H9 (cell line): ENCODE results near the gene TRAF5. TPM values are rescaled to one million over a fixed set of nuclear protein-coding genes. Genes with fewer than 3 reads are reported as not detected.
A peak's percentile ranks its signal among the peaks of the same experiment; 100 is the strongest.

Experiments
- DNase-seq: peaks from one replicate; pipeline ENCODE4 v3.0.0-alpha.2; 2017
- H2AFZ ChIP-seq: one replicate; pipeline ENCODE4 v1.6.1; 2013; ENCODE audit warnings: mild to moderate bottlenecking, low read length, control low read depth, moderate library complexity
- H2AK5ac ChIP-seq: 2 replicates; pipeline ENCODE4 v1.6.1; 2013; ENCODE audit warnings: low read length, control low read depth, mixed read lengths; ENCODE audit not compliant: insufficient read length
- H2BK120ac ChIP-seq: one replicate; pipeline ENCODE4 v1.6.1; 2013; ENCODE audit warnings: low read depth, mild to moderate bottlenecking, low read length, control low read depth, inconsistent platforms; ENCODE audit not compliant: poor library complexity, severe bottlenecking
- H2BK12ac ChIP-seq: 2 replicates; pipeline ENCODE4 v1.6.1; 2013; ENCODE audit warnings: low read length, control low read depth, mixed read lengths, low read depth; ENCODE audit not compliant: insufficient read length
- H2BK15ac ChIP-seq: 2 replicates; pipeline ENCODE4 v1.6.1; 2013; ENCODE audit warnings: low read depth, low read length, control low read depth
- H2BK20ac ChIP-seq: one replicate; pipeline ENCODE4 v1.6.1; 2013; ENCODE audit warnings: low read depth, mild to moderate bottlenecking, low read length, control low read depth, inconsistent platforms; ENCODE audit not compliant: poor library complexity, severe bottlenecking
- H2BK5ac ChIP-seq: 2 replicates; pipeline ENCODE4 v1.6.1; 2013; ENCODE audit warnings: low read length, control low read depth, mixed read lengths; ENCODE audit not compliant: insufficient read length
- H3K14ac ChIP-seq: 2 replicates; pipeline ENCODE4 v1.6.1; 2013; ENCODE audit warnings: low read length, control low read depth; ENCODE audit not compliant: insufficient read depth
- H3K18ac ChIP-seq: 2 replicates; pipeline ENCODE4 v1.6.1; 2013; ENCODE audit warnings: low read depth, mild to moderate bottlenecking, mixed read lengths, low read length, control low read depth; ENCODE audit not compliant: insufficient read length
- H3K23ac ChIP-seq: 2 replicates; pipeline ENCODE4 v1.6.1; 2013; ENCODE audit warnings: low read length, control low read depth, mixed read lengths, low read depth; ENCODE audit not compliant: insufficient read length
- H3K23me2 ChIP-seq: 2 replicates; pipeline ENCODE4 v1.6.1; 2013; ENCODE audit warnings: low read depth, mild to moderate bottlenecking, mixed read lengths, low read length, control low read depth; ENCODE audit not compliant: insufficient read length, poor library complexity, severe bottlenecking
- H3K27ac ChIP-seq: 2 replicates; pipeline ENCODE4 v1.5.1; 2013; ENCODE audit warnings: low read length, control low read depth, mixed read lengths, low read depth; ENCODE audit not compliant: insufficient read length
- H3K27me3 ChIP-seq: 2 replicates; pipeline ENCODE4 v1.6.1; 2013; ENCODE audit warnings: low read length, control low read depth, inconsistent platforms; ENCODE audit not compliant: insufficient read depth
- H3K4ac ChIP-seq: 2 replicates; pipeline ENCODE4 v1.6.1; 2013; ENCODE audit warnings: low read depth, mild to moderate bottlenecking, control low read depth, inconsistent platforms, low read length, moderate library complexity
- H3K4me1 ChIP-seq: 2 replicates; pipeline ENCODE4 v1.6.1; 2013; ENCODE audit warnings: low read length, control low read depth, inconsistent platforms; ENCODE audit not compliant: insufficient read depth
- H3K4me2 ChIP-seq: 2 replicates; pipeline ENCODE4 v1.6.1; 2013; ENCODE audit warnings: low read length, control low read depth, mixed read lengths; ENCODE audit not compliant: insufficient read length, insufficient read depth
- H3K56ac ChIP-seq: 2 replicates; pipeline ENCODE4 v1.6.1; 2013; ENCODE audit warnings: low read depth, mild to moderate bottlenecking, mixed read lengths, low read length, control low read depth; ENCODE audit not compliant: insufficient read length
- H3K79me1 ChIP-seq: 2 replicates; pipeline ENCODE4 v1.6.1; 2013; ENCODE audit warnings: low read depth, mild to moderate bottlenecking, moderate library complexity, low read length, control low read depth, inconsistent platforms; ENCODE audit not compliant: insufficient read depth, poor library complexity, severe bottlenecking
- H3K79me2 ChIP-seq: 2 replicates; pipeline ENCODE4 v1.6.1; 2013; ENCODE audit warnings: low read length, control low read depth, inconsistent platforms; ENCODE audit not compliant: insufficient read depth
- H3K9ac ChIP-seq: 2 replicates; pipeline ENCODE4 v1.6.1; 2013; ENCODE audit warnings: low read length, control low read depth, mixed read lengths; ENCODE audit not compliant: insufficient read length; ENCODE audit errors: extremely low read depth
- H3K9me3 ChIP-seq: one replicate; pipeline ENCODE4 v1.6.1; 2013; ENCODE audit warnings: low read depth, low read length, inconsistent platforms; ENCODE audit not compliant: control insufficient read depth
- H3T11ph ChIP-seq: one replicate; pipeline ENCODE4 v1.6.1; 2013; ENCODE audit warnings: mild to moderate bottlenecking, low read length, control low read depth, inconsistent platforms
- H4K20me1 ChIP-seq: one replicate; pipeline ENCODE4 v1.6.1; 2013; ENCODE audit not compliant: control insufficient read depth, insufficient read length, insufficient read depth
- H4K5ac ChIP-seq: 2 replicates; pipeline ENCODE4 v1.6.1; 2013; ENCODE audit warnings: low read depth, mild to moderate bottlenecking, mixed read lengths, low read length, control low read depth; ENCODE audit not compliant: insufficient read length
- H4K8ac ChIP-seq: replicated peaks from 2 replicates; pipeline ENCODE4 v1.6.1; 2013; ENCODE audit warnings: low read length, control low read depth, mixed read lengths, low read depth; ENCODE audit not compliant: insufficient read length
- H4K91ac ChIP-seq: 2 replicates; pipeline ENCODE4 v1.6.1; 2013; ENCODE audit warnings: low read depth, mild to moderate bottlenecking, moderate library complexity, mixed read lengths, low read length, control low read depth; ENCODE audit not compliant: insufficient read length
- H3K27ac Mint-ChIP-seq, 3 experiments: 2 replicates in 2 of 3; 3 replicates in 1 of 3; pipeline ENCODE4 v1.8.0; 2020 to 2021; ENCODE audit warnings: mixed read lengths in 3 of 3, mild to moderate bottlenecking in 1 of 3, moderate library complexity in 1 of 3
- H3K27me3 Mint-ChIP-seq: 2 replicates; pipeline ENCODE4 v1.8.0; 2021; ENCODE audit warnings: low read depth, mild to moderate bottlenecking, moderate library complexity, mixed read lengths
- H3K36me3 Mint-ChIP-seq, 3 experiments: 2 replicates in 2 of 3; 3 replicates in 1 of 3; pipeline ENCODE4 v1.8.0; 2020 to 2021; ENCODE audit warnings: low read depth in 3 of 3, mixed read lengths in 3 of 3; ENCODE audit not compliant: insufficient read depth in 1 of 3
- H3K4me1 Mint-ChIP-seq, 2 experiments: 2 replicates each; pipeline ENCODE4 v1.8.0; 2020; ENCODE audit warnings: mixed read lengths in 2 of 2
- H3K4me3 Mint-ChIP-seq, 2 experiments: 2 replicates in 1 of 2; 3 replicates in 1 of 2; pipeline ENCODE4 v1.8.0; 2020 to 2021; ENCODE audit warnings: mild to moderate bottlenecking in 2 of 2, mixed read lengths in 2 of 2, moderate library complexity in 1 of 2
- H3K9me3 Mint-ChIP-seq, 2 experiments: 2 replicates in 1 of 2; 3 replicates in 1 of 2; pipeline ENCODE4 v1.8.0; 2020; ENCODE audit warnings: mild to moderate bottlenecking in 2 of 2, mixed read lengths in 2 of 2, moderate library complexity in 1 of 2
- WGBS: extraction: QIAGEN DNeasy Blood & Tissue Kit; methylation state at CpG from one replicate; pipeline ENCODE4 v1.1.7; 2013; ENCODE audit warnings: missing lambda C conversion rate, low lambda C conversion rate, mixed read lengths; ENCODE audit not compliant: insufficient read length; ENCODE audit errors: extremely low coverage; 5-methylcytosine and 5-hydroxymethylcytosine counted together
- total RNA-seq: library from RNA; stranded (reverse); gene quantifications from 2 replicates; pipeline ENCODE4 v1.2.1, GENCODE V29; 2021
- TF ChIP-seq, protein P1 (sequence below): fragments of 200-600 bp; sonication (generic); conservative IDR thresholded peaks from 3 replicates; pipeline ENCODE4 v1.8.0; 2021; ENCODE audit warnings: antibody characterized with exemption, mild to moderate bottlenecking

Gene TRAF5
- total RNA-seq, 1 experiment from 2014 or later, result 19.1 TPM

DNA sequence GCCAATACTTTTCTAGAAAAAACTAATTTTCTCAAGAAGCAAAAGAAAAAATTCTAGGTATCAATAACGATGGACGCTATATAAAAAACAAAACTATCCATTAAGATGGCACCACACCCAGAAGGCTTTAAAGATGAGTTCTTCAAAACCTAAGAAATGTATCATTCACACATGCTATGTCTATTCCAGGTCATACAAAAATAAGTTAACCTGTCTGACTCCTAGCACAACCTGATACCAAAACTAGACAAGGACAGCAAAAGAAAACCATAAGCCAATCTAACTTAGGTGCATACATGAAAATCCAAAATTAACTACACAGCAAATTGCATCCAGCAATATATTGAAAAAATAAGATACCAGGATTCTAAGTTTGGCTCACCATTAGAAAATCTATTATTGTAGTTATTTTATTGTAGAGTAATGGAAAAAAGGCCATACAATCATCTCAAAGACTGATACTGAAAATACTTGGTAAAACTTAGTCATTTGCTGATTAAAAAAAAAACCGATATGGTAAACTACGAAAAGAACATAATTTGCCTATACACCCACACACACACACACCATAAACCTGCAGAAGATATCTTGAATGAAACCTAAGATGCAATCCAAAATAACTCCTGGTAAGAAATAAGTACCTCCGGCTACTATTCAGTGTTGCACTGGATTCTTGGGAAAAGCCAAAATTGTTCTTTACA lies 55.0 kb downstream of the TRAF5 start:
- Histone ChIP-seq H2AFZ (no peak overlapping the region), H4K91ac (no peak overlapping the region), H3K79me1 (no peaks in the 10 kb centered on the region), H3K9me3 (no peaks in the 10 kb centered on the region), H3K27me3 (no peaks in the 10 kb centered on the region), H3K4ac (no peak overlapping the region), H4K5ac (no peak overlapping the region), H2BK15ac (no peak overlapping the region), H3K23me2 (peaks cover 7% of the 10 kb centered on the region), H3K56ac (no peak overlapping the region), H2BK20ac (no peak overlapping the region), H3T11ph (no peak overlapping the region), H2BK120ac (no peak overlapping the region), H3K14ac (no peak overlapping the region), H3K9ac (no peak overlapping the region), H4K8ac (no peak overlapping the region), H3K18ac (no peak overlapping the region), H4K20me1 (no peaks in the 10 kb centered on the region), H3K23ac (no peak overlapping the region), H3K4me1 (peaks cover 3% of the 10 kb centered on the region; the same call in 1 of the 2 replicates), H3K4me2 (no peak overlapping the region), H2BK12ac (no peak overlapping the region), H3K79me2 (no peaks in the 10 kb centered on the region), H2BK5ac (no peak overlapping the region), H3K27ac (no peak overlapping the region), H2AK5ac (no peak overlapping the region)
- WGBS, result no CpG with 5 or more reads among the region's 5 CpGs
- Mint-ChIP-seq H3K4me3 (peak overlapping the region; percentile 88 to 94), H3K9me3 (no peaks in the 10 kb centered on the region), H3K27me3 (no peaks in the 10 kb centered on the region), H3K36me3 (no peaks in the 10 kb centered on the region), H3K4me1 (peaks cover 35 to 41% of the 10 kb centered on the region in 2 experiments), H3K27ac (peak overlapping the region in 1 of 3 experiments; percentile 83; a peak in 1 of 7 replicates)
- DNase-seq, result no peak
- TF ChIP-seq, protein P1, sequence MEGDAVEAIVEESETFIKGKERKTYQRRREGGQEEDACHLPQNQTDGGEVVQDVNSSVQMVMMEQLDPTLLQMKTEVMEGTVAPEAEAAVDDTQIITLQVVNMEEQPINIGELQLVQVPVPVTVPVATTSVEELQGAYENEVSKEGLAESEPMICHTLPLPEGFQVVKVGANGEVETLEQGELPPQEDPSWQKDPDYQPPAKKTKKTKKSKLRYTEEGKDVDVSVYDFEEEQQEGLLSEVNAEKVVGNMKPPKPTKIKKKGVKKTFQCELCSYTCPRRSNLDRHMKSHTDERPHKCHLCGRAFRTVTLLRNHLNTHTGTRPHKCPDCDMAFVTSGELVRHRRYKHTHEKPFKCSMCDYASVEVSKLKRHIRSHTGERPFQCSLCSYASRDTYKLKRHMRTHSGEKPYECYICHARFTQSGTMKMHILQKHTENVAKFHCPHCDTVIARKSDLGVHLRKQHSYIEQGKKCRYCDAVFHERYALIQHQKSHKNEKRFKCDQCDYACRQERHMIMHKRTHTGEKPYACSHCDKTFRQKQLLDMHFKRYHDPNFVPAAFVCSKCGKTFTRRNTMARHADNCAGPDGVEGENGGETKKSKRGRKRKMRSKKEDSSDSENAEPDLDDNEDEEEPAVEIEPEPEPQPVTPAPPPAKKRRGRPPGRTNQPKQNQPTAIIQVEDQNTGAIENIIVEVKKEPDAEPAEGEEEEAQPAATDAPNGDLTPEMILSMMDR, result no peak
